ENCODE measurements around the gene BCL2.

DNA sequence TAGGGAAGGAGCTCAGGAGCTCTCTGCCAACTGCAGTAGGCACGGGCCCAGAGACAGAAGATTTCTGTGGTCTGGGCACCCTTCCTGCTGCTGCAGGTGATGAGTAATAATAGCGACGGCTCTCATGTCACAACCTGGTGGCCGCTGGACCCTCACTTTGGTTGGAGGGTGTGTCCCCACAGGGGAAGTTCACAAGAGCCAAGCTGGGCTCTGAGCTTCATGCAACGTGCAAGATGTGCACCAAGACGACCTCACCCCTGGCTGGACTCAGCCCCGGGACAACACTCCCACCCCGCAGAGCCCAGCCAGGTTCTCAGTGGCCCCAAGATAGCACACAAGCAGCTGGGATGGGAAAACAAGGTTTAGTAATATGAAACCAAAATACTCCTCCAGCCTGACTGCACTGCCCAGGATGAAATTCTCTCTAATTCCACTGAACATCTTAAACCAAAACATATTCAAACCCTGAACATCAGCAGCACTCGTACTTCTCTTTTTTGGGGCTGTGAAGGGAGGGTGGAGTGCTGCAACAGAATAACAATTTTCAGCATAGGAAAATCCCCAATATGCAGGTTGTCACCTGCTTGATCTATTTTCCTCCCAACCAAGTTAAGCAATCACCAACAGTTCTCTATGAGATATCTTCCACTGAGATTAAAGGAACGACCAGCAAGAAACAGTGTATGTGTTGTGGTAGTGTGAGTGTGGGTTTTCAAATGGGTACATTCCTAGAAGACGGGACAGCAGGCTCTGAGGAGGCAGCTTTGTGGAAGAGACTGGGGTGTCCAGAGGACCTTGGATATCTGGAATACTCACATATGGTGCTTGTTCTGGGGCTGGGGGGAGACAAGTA lies 26.5 kb downstream of the BCL2 start:
- TF ChIP-seq, protein P1, sequence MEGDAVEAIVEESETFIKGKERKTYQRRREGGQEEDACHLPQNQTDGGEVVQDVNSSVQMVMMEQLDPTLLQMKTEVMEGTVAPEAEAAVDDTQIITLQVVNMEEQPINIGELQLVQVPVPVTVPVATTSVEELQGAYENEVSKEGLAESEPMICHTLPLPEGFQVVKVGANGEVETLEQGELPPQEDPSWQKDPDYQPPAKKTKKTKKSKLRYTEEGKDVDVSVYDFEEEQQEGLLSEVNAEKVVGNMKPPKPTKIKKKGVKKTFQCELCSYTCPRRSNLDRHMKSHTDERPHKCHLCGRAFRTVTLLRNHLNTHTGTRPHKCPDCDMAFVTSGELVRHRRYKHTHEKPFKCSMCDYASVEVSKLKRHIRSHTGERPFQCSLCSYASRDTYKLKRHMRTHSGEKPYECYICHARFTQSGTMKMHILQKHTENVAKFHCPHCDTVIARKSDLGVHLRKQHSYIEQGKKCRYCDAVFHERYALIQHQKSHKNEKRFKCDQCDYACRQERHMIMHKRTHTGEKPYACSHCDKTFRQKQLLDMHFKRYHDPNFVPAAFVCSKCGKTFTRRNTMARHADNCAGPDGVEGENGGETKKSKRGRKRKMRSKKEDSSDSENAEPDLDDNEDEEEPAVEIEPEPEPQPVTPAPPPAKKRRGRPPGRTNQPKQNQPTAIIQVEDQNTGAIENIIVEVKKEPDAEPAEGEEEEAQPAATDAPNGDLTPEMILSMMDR (IDR thresholded peaks at IDR 0.05): no peak
- TF ChIP-seq POLR2A (IDR thresholded peaks at IDR 0.05) (no peak), POLR2AphosphoS5 (IDR thresholded peaks at IDR 0.05) (no peak), EP300 (IDR thresholded peaks at IDR 0.05) (no peak)
